Fibroblast of the aortic adventitia (primary cell): ENCODE results near the gene LPAR6. TPM values are rescaled to one million over a fixed set of nuclear protein-coding genes. Genes with fewer than 3 reads are reported as not detected.
A peak's percentile ranks its signal among the peaks of the same experiment; 100 is the strongest.

Experiments
- DNase-seq: peaks from one replicate; pipeline ENCODE4 v3.0.0-alpha.2; 2010; ENCODE audit warnings: low read depth
- H3K4me3 ChIP-seq: 2 replicates; pipeline ENCODE4 v1.5.1; 2011; ENCODE audit warnings: low read depth, mild to moderate bottlenecking, control low read depth, low read length, moderate library complexity
- total RNA-seq: library from RNA; depleted of rRNA; stranded (reverse); fragments of >200 nt; gene quantifications from 2 replicates; pipeline ENCODE4 v1.2.3, GENCODE V29; 2012; ENCODE audit warnings: low replicate concordance
- TF ChIP-seq, protein P1 (sequence below): IDR thresholded peaks from 2 replicates; pipeline ENCODE4 v1.5.1; 2011; ENCODE audit warnings: mild to moderate bottlenecking, low read length, control low read depth, inconsistent platforms; ENCODE audit not compliant: insufficient read depth

The LPAR6 gene
- total RNA-seq, 1 donor = 11.2 TPM

- H3K4me3 ChIP-seq = no peak overlapping the region
- TF ChIP-seq, protein P1, sequence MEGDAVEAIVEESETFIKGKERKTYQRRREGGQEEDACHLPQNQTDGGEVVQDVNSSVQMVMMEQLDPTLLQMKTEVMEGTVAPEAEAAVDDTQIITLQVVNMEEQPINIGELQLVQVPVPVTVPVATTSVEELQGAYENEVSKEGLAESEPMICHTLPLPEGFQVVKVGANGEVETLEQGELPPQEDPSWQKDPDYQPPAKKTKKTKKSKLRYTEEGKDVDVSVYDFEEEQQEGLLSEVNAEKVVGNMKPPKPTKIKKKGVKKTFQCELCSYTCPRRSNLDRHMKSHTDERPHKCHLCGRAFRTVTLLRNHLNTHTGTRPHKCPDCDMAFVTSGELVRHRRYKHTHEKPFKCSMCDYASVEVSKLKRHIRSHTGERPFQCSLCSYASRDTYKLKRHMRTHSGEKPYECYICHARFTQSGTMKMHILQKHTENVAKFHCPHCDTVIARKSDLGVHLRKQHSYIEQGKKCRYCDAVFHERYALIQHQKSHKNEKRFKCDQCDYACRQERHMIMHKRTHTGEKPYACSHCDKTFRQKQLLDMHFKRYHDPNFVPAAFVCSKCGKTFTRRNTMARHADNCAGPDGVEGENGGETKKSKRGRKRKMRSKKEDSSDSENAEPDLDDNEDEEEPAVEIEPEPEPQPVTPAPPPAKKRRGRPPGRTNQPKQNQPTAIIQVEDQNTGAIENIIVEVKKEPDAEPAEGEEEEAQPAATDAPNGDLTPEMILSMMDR = no peak
- DNase-seq = no peak
Observed at GRCh38 chr13:48448285-48448958, 35.5 kb upstream of the LPAR6 start.

- DNase-seq = peak; percentile 78
Observed at GRCh38 chr13:48446464-48446863, 33.6 kb upstream of the LPAR6 start.

DNA sequence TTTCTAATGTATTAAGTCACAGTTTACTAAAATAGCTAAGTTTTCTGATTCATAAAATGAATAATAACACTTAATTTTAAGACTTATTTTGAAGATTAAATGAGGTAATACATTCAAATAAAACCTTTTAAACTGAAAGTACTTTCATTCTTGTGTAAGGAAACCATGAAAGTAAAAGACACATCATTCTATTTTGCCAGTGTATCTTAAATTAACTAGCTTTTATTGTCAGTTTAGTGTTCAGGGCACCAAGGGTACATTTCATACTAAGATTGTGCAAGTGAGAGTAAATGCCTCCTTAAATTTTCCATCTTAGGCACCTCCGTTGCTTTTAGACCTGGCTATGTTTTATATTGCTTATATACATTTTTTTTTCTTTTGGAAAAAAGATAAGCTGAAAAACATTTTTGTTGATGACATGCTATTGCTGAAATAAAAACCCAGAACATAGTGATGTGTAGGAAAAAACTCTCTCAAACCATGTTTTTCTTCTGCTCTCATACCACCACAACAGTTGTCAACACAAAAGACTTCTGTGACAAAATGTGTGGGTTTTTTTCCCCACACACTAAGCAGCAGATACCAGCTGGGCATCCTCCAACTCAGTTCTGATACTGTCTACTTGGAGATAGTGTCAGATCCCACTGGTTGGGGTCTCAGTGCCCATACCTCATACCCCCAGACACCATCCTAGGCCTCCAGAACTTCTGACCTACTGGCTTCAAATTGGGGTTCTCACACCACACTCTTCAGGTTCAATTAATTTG lies 30.7 kb upstream of the LPAR6 start:
- no peak for DNase-seq
- TF ChIP-seq, protein P1 = no peak
- no peak overlapping the region for H3K4me3 ChIP-seq

More at GRCh38 chr13:48446464-48446863, 33.6 kb upstream of the LPAR6 start:
- no peak overlapping the region for H3K4me3 ChIP-seq
- TF ChIP-seq, protein P1 = no peak

GRCh38 chr13:48437371-48437770 lies 24.5 kb upstream of the LPAR6 start:
- TF ChIP-seq, protein P1 = no peak
- peak; percentile 92 for DNase-seq

DNA sequence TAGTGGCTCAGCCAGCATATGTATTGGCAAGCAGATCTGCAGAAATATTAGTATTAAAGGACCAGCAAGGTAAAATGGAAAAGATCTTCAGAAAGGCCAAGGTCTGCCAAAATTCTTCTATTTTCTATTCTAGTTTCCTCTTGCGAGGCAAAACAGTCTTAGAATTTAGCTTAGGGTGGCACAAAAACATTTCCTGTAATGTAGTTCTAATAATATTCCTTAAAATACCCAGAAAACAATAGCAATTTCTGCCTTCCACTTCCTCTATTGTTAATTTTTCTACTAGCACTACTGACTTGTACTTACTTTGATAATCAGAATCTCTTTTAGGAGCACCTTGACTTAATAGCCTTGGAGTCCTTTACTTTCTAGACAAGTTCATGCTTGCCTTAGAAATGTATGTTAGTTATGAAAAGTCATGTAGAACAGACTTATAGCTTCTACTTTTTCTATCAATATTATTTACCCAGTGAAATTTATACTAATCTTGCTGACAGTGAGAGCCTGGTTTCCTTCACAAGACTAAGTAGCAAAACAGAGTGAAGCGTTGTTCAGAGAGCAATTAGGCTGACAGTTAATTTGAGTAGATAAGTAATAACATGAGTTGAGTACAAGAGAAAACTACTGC lies 23.9 kb upstream of the LPAR6 start:
- H3K4me3 ChIP-seq = no peak overlapping the region
- TF ChIP-seq, protein P1 = no peak
- no peak for DNase-seq

More at GRCh38 chr13:48437371-48437770, 24.5 kb upstream of the LPAR6 start:
- no peak overlapping the region for H3K4me3 ChIP-seq

DNA sequence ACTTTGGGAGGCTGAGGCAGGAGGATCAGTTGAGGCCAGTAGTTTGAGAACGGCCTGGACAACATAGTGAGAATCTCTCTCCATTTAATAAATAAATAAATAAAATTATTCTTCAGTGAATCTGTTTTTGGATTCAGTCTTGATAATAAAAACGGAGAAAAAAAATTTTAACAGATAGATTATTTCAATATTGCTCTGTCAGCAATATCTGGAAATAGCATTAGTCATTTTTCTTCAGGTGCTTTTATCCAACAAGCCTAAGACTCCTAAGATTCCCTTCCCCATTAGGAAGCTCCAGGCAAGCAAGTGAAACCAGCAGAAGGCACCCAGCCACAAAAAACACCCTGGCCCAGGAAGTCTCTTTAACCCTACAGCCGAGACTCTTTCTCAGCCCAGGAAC lies 21.3 kb upstream of the LPAR6 start:
- H3K4me3 ChIP-seq = no peak overlapping the region
- TF ChIP-seq, protein P1 = no peak
- no peak for DNase-seq
